ENCODE measurements around the gene CLN3. TPM values are rescaled to one million over a fixed set of nuclear protein-coding genes. Genes with fewer than 3 reads are reported as not detected.

Gene CLN3
- polyA plus RNA-seq, 3 donors, result 37.0 to 113 (median 50.2) TPM

GRCh38 chr16:28529124-28529523, 37.2 kb upstream of the CLN3 start:
- Mint-ChIP-seq H3K4me1 (peaks cover 34% of the 10 kb centered on the region), H3K36me3 (peaks cover 0 to 9% of the 10 kb centered on the region in 2 donors), H3K27ac (no peak overlapping the region), H3K4me3 (no peak overlapping the region), H3K9me3 (peaks cover 0 to 3% (median 0%) of the 10 kb centered on the region in 7 donors), H3K27me3 (ENCODE audit: low read depth in 3 of 3) (peaks cover 0 to 3% (median 0%) of the 10 kb centered on the region in 3 donors)
- Histone ChIP-seq H3K27me3 (ENCODE audit: control insufficient read depth in 2 of 2, insufficient read depth in 2 of 2, low read length in 2 of 2) (no peaks in the 10 kb centered on the region), H3K9me3 (replicated peaks in 1 of 2; ENCODE audit: control insufficient read depth in 1 of 2, insufficient read depth in 1 of 2, low read length in 2 of 2) (no peaks in the 10 kb centered on the region), H3K79me2 (ENCODE audit: insufficient read depth, low read length) (no peaks in the 10 kb centered on the region), H2AFZ (ENCODE audit: insufficient read depth, low read depth, low read length, poor library complexity, severe bottlenecking) (no peak overlapping the region), H3K9ac (ENCODE audit: insufficient read depth, low read length, poor library complexity, severe bottlenecking) (no peak overlapping the region), H3K4me2 (replicated peaks; ENCODE audit: extremely low read depth, low read length, poor library complexity, severe bottlenecking) (no peak overlapping the region), H3K4me1 (ENCODE audit: control insufficient read depth in 1 of 2, insufficient read depth in 2 of 2, low read length in 2 of 2) (peaks cover 37% of the 10 kb centered on the region in 2 donors), H3K4me3 (replicated peaks in 1 of 3; ENCODE audit: low read depth in 2 of 3, low read length in 3 of 3) (no peak overlapping the region), H4K20me1 (ENCODE audit: insufficient read depth, low read length) (no peaks in the 10 kb centered on the region), H3K27ac (ENCODE audit: low read depth in 1 of 2, low read length in 2 of 2) (no peak overlapping the region), H3K36me3 (replicated peaks in 1 of 2; ENCODE audit: control insufficient read depth in 1 of 2, insufficient read depth in 2 of 2, low read length in 2 of 2) (no peaks in the 10 kb centered on the region)
- no peak for TF ChIP-seq CTCF (IDR thresholded peaks at IDR 0.05)
- intact Hi-C loops (cut with micrococcal nuclease), result no loop called here
- no peak for DNase-seq

- H3K9ac ChIP-seq (ENCODE audit: insufficient read depth, low read length, poor library complexity, severe bottlenecking), result no peak overlapping the region
- no peak overlapping the region for H3K4me2 ChIP-seq (replicated peaks; ENCODE audit: extremely low read depth, low read length, poor library complexity, severe bottlenecking)
- no peaks in the 10 kb centered on the region for H3K27me3 ChIP-seq (ENCODE audit: control insufficient read depth in 2 of 2, insufficient read depth in 2 of 2, low read length in 2 of 2)
- H3K4me1 ChIP-seq (ENCODE audit: control insufficient read depth in 1 of 2, insufficient read depth in 2 of 2, low read length in 2 of 2), result peaks cover 33 to 34% of the 10 kb centered on the region in 2 donors
- no peak overlapping the region for H3K4me3 ChIP-seq (replicated peaks in 1 of 3; ENCODE audit: low read depth in 2 of 3, low read length in 3 of 3)
- TF ChIP-seq CTCF (IDR thresholded peaks at IDR 0.05), result no peak
- WGBS (ENCODE audit: insufficient coverage), result 93% methylated on average over 3 of the region's 5 CpGs
- H2AFZ ChIP-seq (ENCODE audit: insufficient read depth, low read depth, low read length, poor library complexity, severe bottlenecking), result no peak overlapping the region
- Mint-ChIP-seq H3K4me1 (peaks cover 33% of the 10 kb centered on the region), H3K36me3 (peaks cover 0 to 9% of the 10 kb centered on the region in 2 donors), H3K9me3 (peaks cover 0 to 3% (median 0%) of the 10 kb centered on the region in 7 donors), H3K27ac (no peak overlapping the region), H3K4me3 (no peak overlapping the region), H3K27me3 (ENCODE audit: low read depth in 3 of 3) (peaks cover 0 to 3% (median 0%) of the 10 kb centered on the region in 3 donors)
- no peaks in the 10 kb centered on the region for H3K9me3 ChIP-seq (replicated peaks in 1 of 2; ENCODE audit: control insufficient read depth in 1 of 2, insufficient read depth in 1 of 2, low read length in 2 of 2)
- no peaks in the 10 kb centered on the region for H3K36me3 ChIP-seq (replicated peaks in 1 of 2; ENCODE audit: control insufficient read depth in 1 of 2, insufficient read depth in 2 of 2, low read length in 2 of 2)
- intact Hi-C loops (cut with micrococcal nuclease), result no loop called here
- H3K27ac ChIP-seq (ENCODE audit: low read depth in 1 of 2, low read length in 2 of 2), result no peak overlapping the region
- H3K79me2 ChIP-seq (ENCODE audit: insufficient read depth, low read length), result no peaks in the 10 kb centered on the region
- no peak for DNase-seq
- no peaks in the 10 kb centered on the region for H4K20me1 ChIP-seq (ENCODE audit: insufficient read depth, low read length)
Observed at GRCh38 chr16:28528463-28528867, 36.6 kb upstream of the CLN3 start.
